H4 (cell line): ENCODE measurements around the gene TIMM21. TPM values are rescaled to one million over a fixed set of nuclear protein-coding genes. Genes with fewer than 3 reads are reported as not detected.

Experiments
- DNase-seq: peaks from one replicate; pipeline ENCODE4 v3.0.0-alpha.2; 2015; ENCODE audit warnings: low spot score
- total RNA-seq: library from RNA; depleted of rRNA; stranded (reverse); fragments of >200 nt; shearing (Covaris generic); gene quantifications from 2 replicates; pipeline ENCODE4 v1.2.3, GENCODE V29; 2014; rRNA removed

Gene TIMM21
- total RNA-seq: 29.2 and 38.6 TPM in 2 replicates

GRCh38 chr18:74147779-74148542 is at the start of gene TIMM21, which contains the start of gene FBXO15:
TSS of gene TIMM21 (plus strand) at chr18:74148523. CDS start at chr18:74148809, 286 bp downstream.
TSS of gene FBXO15 (minus strand) at chr18:74147834. CDS start at chr18:74147785, 49 bp downstream.
- DNase-seq: peak; percentile 91

GRCh38 chr18:74108460-74108859 is 39.9 kb upstream of the TIMM21 start:
- no peak for DNase-seq

- no peak for DNase-seq
Measured at GRCh38 chr18:74110149-74110548, 38.2 kb upstream of the TIMM21 start.

- no peak for DNase-seq
Measured at GRCh38 chr18:74110976-74111375, 37.3 kb upstream of the TIMM21 start.

GRCh38 chr18:74113711-74114110 is 34.6 kb upstream of the TIMM21 start:
- no peak for DNase-seq

GRCh38 chr18:74114116-74114515 is 34.2 kb upstream of the TIMM21 start:
- no peak for DNase-seq

- DNase-seq: no peak
Measured at GRCh38 chr18:74115046-74115445, 33.3 kb upstream of the TIMM21 start.

GRCh38 chr18:74116633-74117554 is 31.4 kb upstream of the TIMM21 start:
- DNase-seq: peak; percentile 11

GRCh38 chr18:74123200-74123599 is 25.1 kb upstream of the TIMM21 start:
- no peak for DNase-seq

GRCh38 chr18:74124642-74125041 is 23.7 kb upstream of the TIMM21 start:
- DNase-seq: no peak

- no peak for DNase-seq
Measured at GRCh38 chr18:74126684-74127655, 21.4 kb upstream of the TIMM21 start.

GRCh38 chr18:74128159-74128558 is 20.2 kb upstream of the TIMM21 start:
- no peak for DNase-seq

GRCh38 chr18:74131124-74131523 is 17.2 kb upstream of the TIMM21 start:
- no peak for DNase-seq

- no peak for DNase-seq
Measured at GRCh38 chr18:74132201-74132600, 16.1 kb upstream of the TIMM21 start.

GRCh38 chr18:74137920-74138538 is 10.3 kb upstream of the TIMM21 start:
- DNase-seq: no peak

- DNase-seq: no peak
Measured at GRCh38 chr18:74139411-74139810, 8.9 kb upstream of the TIMM21 start.

GRCh38 chr18:74139888-74140287 is 8.4 kb upstream of the TIMM21 start:
- DNase-seq: no peak

GRCh38 chr18:74140582-74140981 is 7.7 kb upstream of the TIMM21 start:
- DNase-seq: no peak

GRCh38 chr18:74141667-74142066 is 6.7 kb upstream of the TIMM21 start:
- no peak for DNase-seq

- DNase-seq: no peak
Measured at GRCh38 chr18:74142252-74142651, 6.1 kb upstream of the TIMM21 start.

- no peak for DNase-seq
Measured at GRCh38 chr18:74146756-74147155, 1.6 kb upstream of the TIMM21 start.
